GM18508 (cell line): ENCODE results near the gene FAM117B.
A peak's percentile ranks its signal among the peaks of the same experiment; 100 is the strongest.
"Not testable (repeated sequence)": the region's sequence is repeated elsewhere in the genome, so short reads cannot be mapped to it uniquely, and the experiment has no call there.

ENCODE experiments used
- ATAC-seq: cut with Tn5 transposase; IDR thresholded peaks from one replicate; pipeline ENCODE4 v1.9.1; 2021; ENCODE audit warnings: moderate number of reproducible peaks; ENCODE audit not compliant: insufficient read depth, unreplicated experiment

FAM117B gene

DNA sequence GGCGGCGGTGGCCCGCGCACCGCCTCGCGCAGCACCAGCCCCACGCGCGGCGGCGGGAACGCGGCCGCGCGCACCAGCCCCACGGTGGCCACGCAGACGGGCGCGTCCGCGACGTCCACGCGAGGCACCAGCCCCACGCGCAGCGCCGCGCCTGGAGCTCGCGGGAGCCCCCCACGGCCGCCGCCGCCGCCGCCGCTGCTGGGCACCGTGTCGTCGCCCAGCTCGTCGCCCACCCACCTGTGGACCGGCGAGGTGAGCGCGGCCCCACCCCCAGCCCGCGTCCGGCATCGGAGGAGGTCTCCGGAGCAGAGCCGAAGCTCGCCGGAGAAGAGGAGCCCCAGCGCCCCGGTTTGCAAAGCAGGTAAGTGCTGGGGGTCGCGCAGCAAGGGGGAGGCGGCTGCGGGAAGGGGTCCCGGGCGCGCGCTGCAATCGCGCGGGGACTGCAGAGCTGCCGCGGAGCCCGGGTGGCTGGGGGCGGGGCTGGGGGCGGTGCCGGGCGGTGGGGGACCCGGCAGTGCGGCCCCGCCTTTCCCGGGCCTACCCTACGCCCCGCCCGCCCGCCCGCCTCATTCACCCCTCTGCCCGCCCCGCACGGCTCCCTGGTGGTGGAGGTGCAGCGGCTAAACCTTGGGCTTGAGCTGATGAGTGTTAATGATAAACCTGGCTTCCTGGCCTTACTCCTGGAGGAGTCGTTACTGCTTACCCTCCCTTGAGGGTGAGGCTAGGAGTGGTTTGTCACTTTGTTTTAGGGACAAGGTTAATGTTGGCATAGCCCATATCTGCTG, 851 bp downstream of the FAM117B start:
- ATAC-seq, result peak; percentile 48

DNA sequence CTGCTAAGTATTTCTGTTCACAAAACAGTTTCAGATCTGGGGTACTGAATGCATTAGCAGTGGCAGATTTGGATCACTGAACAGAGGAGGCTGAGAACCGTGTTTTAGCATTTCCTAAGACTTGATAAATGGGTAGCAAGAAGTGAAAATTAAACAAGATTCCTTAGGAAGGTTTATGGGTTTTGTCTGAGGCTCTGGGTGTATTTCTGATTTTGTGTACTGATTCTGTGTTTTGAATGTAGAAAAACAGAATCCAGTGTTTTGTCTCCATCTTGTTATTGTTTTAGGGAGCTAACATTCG, 1.4 kb downstream of the FAM117B start:
- ATAC-seq, result no peak

DNA sequence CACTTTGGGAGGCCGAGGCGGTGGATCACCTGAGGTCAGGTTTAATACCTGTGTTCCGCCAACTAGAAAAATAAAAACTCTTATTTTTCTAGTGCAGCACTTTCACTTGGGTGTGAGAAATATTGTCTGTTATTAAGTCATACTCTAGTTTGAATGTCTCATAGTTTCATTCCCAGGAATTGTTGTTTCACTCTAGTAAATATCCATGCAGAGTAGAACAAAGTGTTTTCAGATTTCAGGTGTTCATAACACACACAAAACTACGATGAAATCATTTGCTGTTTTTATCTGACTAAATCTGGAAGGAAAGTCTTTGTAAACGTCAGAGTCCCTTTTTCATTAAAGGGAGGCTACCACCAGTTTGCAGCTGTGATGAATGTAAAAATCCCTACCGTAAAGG, 4.0 kb downstream of the FAM117B start:
- no peak for ATAC-seq

DNA sequence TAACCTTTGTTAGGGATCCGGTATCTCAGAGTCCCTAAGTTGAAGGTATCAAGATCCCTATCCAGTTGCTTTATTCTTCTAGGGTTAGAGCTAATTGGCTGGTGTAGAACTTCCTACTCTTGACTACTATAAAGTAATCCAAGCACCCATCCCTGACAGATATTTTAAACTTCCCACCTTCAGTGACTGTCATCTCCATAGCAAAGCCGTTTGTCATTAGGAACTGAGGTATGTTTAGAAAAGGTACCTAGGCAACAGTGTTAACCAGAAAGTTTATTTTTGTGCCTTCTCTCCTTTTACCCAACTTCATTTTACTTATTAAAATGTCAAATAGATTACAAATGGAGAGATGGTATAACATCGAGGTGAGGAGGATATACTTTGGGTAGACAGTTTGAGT, 4.5 kb downstream of the FAM117B start:
- no peak for ATAC-seq

DNA sequence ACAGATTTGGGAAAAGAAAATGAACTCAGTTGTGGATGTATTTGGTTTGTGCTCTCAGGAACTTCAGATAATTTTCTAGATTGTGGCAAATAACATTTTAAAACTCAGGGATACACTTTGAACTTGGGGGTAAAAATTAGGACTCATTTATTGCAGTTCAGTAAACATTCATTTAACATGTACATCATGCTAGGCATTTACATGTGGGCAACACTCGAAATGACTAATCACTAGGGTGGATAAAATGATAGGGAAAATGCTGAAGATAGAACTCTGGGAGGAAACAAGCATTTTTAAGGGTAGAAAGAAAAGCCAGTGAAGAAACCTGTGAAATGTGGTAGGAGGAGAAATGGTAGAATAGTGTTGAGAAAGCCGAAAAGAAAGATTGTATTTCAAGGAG, 7.8 kb downstream of the FAM117B start:
- no peak for ATAC-seq

DNA sequence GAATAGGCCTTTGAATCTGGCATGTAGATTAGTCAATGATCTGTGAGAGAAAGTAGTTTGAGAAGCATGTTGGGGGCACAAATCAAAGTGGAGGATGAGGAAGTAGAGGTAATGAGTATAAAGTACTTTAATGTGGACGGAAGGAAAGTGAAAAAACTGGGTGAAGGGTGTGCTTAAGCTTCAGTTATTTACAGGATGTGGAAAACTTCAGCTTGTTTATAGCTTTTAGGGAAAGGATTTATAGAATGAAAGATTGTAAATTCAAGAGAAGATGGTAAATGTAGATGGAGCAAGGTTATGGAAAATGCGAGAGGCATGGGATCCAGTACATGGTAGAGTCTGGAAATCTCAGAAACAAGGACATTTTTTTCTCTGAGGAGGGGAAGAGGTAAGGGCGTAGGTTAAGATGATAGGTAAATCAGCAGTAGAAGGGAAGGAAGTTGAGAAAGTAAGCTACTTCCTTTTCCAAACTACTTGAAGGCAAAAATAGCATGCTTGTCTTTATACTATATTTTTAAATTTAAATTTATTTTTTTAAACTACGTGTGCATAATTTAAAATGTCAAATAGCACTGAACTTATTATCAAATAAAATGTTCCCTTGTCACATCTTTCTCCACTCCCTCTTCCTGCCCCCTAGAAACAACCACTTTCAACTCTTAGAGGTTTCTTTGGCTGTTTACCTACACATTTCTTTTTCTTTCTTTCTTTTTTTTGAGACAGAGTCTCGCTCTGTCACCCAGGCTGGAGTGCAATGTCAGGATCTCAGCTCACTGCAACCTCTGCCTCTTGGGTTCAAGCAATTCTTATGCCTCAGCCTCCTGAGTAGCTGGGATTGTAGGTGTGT, 8.5 kb downstream of the FAM117B start:
- ATAC-seq, result no peak

DNA sequence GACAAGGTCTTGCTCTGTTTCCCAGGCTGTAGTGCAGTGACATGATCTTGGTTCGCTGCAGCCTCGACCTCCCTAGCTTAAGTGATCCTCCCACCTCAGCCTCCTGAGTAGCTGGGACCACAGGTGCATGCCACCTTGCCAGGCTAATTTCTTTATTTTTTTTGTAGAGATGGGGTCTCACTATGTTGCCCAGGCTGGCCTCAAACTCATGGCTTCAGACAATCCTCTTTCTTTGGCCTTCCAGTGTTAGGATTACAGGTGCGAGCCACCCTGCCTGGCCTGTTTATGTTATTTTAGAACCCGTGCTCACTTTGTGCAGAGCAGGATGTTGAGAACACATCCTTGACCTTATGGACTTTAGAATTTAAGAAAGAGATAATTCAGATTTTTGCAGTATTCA, 17.4 kb downstream of the FAM117B start:
- no peak for ATAC-seq

DNA sequence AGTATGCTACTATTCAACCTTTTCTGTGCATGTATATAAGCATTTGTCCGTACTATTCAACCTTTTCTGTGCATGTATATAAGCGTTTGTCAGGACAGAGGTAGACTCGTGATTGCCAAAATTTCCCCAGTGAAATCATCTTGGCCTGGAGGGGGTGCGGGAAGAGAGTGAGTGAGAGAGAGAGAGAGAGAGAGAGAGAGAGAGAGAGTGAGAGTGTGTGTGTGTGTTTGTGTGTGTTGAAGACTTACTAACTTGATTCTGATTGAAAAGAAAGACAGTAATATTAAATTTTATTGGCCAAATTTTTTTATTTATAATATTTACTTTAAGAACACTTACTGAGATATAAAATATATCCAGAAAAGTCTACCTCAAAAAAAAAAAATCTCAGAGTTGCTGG, 19.1 kb downstream of the FAM117B start:
- ATAC-seq, result no peak

DNA sequence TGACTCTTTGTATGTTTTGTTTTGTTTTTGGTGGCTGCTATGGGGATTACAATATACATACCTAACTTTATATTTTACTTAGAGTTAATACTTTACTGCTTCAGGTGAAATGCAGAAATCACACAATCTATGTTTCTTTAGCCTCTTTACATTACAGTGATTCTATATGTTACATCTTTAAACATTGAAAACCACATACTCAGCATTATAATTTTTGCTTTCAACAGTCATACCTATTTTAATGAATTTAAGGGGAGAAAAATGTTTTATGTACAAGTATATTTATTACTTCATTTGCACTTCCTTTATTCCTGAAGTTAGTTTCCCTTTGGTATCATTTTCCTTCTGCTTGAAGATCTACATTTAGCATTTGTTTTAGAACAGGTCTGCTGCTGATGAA, 23.1 kb downstream of the FAM117B start:
- ATAC-seq, result no peak

DNA sequence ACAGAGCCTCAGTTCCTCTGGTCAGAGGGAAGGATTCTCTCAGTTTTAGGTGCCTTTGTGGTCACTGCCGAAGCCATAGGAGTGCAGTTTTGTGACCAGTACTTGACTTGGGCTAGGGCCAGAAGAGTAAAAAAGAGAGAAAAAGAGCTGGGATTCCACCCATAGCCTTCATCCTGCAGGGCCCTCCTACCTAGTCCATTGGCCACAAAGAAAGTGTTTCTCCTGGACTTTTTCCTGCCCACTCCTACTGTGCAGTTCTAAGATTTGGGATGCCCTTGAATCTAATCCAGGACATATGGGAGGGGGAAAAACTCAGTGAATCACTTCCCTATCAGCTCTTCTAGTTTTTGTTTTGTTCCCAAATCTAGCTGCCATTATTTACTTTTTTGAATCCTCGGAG, 26.0 kb downstream of the FAM117B start:
- ATAC-seq, result no peak

DNA sequence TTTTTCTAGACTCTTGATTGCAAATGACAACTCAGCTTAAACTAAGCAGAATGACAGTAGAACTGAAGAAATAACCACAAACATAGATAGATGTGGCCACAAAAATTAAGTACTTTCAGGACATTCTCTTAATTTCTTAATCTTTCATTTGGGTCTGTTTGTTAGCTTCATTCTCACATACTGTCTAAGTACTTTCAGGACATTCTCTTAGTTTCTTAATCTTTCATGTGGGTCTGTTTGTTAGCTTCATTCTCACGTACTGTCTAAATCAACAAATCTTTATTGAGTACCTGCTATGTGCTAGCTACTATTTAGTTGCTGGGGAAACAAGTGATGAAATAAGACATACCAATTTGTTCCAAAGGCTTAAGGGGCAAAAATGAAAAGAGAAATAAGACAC, 35.1 kb downstream of the FAM117B start:
- no peak for ATAC-seq

DNA sequence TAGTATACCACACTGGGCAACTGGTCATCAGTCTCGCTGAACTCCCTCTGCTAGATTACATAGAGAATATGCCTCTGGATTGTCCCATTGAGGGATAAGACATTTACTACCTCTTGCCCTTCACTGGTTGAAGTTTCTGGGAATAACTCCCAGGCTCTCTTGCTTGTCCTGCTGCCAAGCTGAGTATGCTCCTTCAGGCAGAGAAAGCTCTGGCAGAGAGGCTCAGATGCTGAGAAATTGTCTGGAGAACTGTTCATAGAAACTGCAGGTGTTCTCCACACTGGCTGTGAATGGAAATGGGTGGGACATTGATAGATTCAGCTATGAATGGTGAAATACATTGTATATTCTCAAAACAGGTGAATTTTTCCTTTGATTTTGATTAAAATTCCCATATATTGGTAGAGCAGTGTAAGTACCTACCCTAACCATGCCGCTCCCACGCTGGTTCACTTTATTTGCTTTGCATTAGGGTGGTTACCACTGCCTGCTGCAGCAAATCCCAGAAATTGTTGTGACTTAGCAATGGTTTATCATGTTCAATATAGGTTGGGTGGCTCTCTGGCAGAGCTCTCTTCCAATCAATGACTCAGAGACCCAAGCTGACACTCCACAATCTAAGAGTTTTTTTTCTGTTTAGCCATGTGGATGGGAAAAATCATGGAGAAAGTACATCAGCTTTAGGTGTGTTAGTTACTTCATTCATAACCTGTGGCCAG, 36.7 kb downstream of the FAM117B start:
- ATAC-seq, result no peak

DNA sequence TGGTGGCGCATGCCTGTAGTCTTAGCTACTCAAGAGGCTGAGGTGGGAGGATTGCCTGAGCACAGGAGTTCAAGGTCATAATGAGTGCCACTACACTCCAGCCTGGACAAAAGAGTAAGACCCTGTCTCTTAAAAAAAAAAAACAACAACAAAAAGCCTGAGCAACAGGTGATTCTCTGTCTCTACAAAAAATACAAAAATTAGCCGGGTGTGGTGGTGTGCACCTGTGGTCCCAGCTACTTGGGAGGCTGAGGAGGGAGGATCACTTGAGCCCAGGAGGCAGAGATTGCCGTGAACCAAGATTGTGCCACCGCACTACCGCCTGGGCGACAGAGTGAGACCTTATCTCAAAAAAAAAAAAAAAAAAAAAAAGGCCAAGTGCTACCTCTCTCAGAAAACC, 40.3 kb downstream of the FAM117B start:
- ATAC-seq, result not testable (repeated sequence)

DNA sequence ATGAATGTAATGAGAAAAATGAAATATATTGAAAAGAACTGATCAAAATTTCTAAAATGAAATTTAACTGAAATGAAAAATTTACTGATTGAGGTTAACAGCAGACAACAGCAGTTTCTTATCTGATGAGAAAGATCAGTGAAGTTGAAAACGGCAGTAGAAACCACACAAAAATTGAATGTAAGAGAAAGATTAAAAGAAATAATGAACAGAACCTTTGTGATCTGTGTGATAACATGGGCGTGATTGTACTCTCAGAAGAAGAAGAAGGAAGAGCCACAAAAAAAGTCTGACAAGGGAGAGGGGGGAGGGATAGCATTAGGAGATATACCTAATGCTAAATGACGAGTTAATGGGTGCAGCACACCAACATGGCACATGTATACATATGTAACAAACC, 45.2 kb downstream of the FAM117B start:
- no peak for ATAC-seq

DNA sequence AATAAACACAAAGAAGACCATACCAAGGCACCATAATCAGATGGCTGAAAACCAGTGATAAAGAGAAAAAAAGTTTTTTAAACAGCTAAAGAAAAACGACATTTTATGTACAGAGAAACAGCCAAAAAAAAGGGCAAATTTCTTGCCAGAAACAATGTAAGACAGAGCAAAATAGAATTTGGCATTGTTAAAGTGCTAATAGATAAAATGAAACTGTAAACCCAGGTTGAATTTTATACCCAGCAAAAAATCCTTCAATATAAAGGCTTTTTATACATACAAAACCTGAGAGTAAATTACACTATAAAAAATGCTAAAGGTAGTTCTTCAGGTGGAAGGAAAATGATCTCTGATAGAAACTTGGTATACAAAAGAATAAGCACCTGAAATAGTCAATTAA, 45.7 kb downstream of the FAM117B start:
- no peak for ATAC-seq

DNA sequence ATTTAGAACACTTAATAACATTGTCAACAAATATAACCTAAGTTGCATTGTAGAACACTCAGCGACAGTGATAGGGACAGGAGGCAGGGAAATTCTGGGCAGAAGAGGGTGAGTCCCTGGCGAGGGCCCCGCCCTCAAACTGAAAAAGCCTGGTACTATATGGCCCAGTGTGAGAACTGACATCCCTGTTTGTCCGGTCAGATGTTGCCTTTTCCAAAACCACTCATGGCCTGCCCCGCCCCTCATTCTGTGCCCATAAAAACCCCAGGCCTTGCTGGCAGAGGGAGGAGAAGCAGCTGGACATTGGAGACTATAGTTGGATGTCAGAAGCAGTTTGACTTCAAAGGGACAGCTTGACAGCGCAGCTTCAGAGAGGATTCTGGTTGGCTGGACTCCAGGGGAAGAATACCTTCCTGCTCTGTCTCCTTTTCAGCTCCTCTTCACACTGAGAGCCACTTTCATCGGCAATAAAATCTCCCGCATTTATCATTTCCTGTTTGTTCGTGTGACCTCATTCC, 47.0 kb downstream of the FAM117B start:
- ATAC-seq, result no peak

DNA sequence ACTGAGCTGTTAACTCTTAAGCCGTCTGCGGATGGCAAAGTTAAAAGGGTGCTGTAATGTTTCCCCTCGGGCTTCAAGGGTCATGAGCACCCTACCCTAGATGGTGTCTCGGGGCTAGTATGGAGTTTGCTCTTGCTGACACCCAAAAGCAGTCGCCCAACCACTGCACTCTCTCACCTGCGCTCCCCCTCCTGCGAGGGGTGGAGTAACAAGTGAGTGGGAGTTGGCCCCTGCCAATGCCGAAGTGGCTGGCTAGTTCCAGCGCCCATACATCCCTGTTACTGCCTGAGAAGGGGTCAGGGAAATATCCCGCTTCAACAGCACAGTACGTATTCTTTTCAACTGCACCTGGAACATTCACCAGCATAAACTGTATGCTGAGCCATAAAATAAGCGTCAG, 47.5 kb downstream of the FAM117B start:
- ATAC-seq, result no peak

DNA sequence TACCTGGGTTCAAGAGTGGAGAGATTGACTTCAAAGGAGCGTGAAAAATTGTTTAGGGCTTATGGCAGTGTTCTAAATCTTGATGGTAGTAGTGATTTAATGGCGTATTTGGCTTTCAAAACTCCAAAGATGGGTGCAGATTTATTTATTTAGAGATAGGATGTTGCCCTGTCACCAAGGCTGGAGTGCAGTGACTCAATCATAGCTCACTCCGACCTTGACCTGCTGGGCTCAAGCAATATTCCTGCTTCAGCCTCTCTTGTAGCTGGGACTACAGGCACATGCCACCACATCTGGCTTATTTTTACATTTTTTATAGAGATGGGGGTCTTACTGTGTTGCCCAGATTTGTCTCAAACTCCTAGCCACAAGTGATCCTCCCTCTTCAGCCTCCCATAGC, 52.5 kb downstream of the FAM117B start:
- ATAC-seq, result no peak

DNA sequence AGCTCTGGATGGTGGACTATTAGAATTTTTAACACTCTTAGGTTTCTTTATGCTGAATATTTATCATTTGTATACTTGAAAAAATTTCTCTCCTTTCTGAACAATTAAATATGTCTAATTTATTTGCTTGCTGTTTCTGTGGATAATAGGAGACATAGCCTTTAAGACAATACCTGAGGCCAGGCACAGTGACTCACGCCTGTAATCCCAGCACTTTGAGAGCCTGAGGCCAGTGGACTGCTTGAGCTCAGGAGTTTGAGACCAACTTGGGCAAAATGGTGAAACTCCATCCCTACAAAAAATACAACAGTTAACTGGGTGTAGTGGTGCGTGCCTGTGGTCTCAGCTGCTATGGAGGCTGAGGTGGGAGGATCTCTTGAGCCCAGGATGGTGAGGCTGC, 54.7 kb downstream of the FAM117B start:
- no peak for ATAC-seq

DNA sequence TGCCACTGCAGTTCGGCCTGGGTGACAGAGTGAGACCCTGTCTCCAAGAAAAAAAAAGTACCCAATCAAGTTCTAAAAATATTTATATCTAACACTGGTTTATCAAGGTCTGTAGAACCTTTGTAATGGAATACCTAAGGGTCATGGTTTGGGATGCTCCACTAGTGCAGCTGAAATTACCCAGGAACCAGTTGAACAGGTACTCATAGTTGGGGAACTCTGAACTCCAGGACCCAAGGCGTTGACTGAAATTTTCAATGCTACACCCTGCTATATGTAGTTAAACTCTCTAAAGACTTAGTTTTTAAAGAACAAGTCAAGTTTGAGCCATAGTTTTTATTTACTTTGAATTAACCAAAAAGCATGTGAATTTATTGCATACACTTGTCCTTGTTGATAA, 55.1 kb downstream of the FAM117B start:
- ATAC-seq, result no peak

DNA sequence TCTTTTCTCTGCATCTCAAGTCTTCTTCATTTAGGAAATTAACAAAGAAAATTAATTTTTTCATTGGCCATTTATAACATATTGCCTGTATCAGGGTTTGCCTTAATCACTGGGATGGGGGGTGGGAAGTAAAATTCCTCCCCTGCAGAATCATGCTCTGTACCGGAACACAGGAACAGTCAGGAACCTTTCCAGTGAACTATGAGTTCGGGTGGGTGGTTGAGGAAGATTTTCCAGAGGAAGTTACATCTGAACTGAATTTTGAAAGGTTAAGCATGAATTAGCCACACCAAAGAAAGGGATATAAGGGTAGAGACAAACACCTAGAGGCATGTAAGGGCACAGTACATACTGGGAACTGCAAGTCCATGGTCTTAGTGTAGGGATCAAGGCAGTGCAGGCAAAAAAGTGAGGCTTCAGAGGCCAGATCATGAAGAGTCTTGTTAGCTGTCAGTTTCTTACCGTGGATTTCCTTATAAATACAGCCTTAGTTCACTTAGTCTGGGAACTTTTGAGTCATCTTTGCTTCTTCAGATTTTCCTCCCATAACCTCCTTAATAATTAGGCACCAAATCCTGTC, 55.6 kb downstream of the FAM117B start:
- ATAC-seq, result no peak
